ENCODE measurements around the gene UGT1A9. TPM values are rescaled to one million over a fixed set of nuclear protein-coding genes. Genes with fewer than 3 reads are reported as not detected.

The UGT1A9 gene
- total RNA-seq, 4 donors from 2014 or later = not detected

DNA sequence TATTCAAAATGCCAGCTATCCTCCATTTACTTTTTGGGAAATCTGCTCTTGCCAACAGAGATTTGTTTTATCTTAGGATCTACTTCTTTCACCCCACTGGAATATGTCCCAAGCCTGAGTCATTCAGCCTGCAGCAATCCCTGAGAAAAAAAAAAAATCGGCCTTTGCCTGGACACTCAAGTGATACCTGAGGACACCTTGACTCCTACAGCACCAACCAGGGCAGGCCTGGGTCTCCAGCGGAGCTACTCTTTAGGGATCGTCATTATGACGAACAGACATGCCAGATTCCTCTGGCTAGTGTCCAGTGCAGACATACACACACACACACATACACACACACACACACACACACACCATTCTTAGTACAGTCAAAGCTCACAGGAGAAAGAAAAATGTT, 18.7 kb downstream of the UGT1A9 start:
- no peaks in the 10 kb centered on the region for H3K4me1 ChIP-seq
- no peak for DNase-seq (ENCODE audit: extremely low spot score)
- no peaks in the 10 kb centered on the region for H3K27me3 ChIP-seq
- H3K36me3 ChIP-seq = no peaks in the 10 kb centered on the region
- no peak overlapping the region for H3K27ac ChIP-seq (replicated peaks in 1 of 4)
- WGBS = 75% methylated on average over 4 of the region's 4 CpGs
- no peak overlapping the region for H3K4me3 ChIP-seq
- TF ChIP-seq EP300 (IDR thresholded peaks at IDR 0.05) (no peak), POLR2AphosphoS5 (IDR thresholded peaks at IDR 0.05) (no peak), POLR2A (IDR thresholded peaks at IDR 0.05; ENCODE audit: low read depth) (no peak), CTCF (IDR thresholded peaks at IDR 0.05) (no peak)
- intact Hi-C loops (cut with DNase I) = no loop called here
- no peaks in the 10 kb centered on the region for H3K9me3 ChIP-seq

DNA sequence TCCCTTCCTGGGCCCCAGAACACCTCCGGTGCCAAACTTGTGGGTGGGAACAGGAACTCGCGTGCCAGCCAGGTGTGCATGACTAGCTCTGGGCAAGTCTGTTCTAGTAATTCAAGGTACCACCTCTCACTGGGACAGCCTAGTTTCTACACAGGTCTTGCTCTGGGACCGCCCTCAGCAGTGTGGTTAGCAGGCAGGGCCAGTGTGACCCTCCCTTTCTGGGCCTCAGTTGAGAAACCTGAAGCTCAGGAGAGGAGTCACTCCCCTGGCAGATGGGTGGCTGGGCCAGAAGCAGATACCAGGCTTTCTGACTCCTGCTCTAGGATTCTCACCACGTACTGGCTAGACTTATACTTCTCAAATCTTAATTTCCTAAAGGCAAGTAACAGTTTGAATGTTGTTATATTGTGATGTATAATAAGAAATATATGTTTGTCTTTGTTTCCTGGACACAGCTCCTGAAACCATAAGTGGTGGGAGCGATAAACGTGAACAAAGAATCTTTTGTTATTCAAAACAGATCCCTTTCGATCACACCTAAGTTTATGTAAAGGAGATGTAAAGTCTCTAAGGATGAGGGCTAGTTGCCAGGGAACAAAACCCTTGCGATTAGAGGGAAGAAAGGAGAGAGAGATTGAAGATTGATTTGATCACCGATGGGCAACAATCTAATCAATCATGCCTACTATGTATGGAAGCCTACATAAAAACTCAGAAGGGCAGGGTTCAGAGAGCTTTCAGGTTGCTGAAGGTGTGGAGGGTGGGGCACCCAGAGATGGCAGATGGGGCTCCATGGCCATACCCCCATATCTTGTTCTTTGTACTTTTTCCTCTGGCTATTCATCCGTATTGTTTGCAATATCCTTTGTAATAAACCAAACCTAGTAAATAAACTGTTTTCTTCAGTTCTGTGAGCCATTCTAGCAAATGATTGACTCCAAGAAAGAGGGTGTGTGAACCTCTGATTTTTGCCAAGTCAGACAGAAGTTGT, 20.0 kb downstream of the UGT1A9 start:
- no peak overlapping the region for H3K27ac ChIP-seq (replicated peaks in 1 of 4)
- intact Hi-C loops (cut with DNase I) = no loop called here

DNA sequence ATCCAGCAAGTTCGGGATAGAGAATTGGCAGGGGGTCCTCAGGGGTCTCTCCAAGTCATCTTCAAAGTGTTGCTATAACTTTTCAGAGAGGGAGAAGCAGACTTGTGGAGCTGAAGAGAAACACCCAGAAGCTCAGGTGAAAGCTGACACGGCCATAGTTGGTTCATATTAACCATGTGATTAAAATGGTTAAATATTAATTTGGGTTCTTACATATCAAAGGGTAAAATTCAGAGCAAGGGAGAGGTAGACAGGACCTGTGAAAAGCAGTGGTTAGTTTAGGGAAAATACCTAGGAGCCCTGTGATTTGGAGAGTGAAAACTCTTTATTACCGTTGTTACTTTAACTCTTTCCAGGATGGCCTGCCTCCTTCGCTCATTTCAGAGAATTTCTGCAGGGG, 20.9 kb downstream of the UGT1A9 start, which contains the start of gene UGT1A6:
Gene UGT1A6, plus strand, starts transcription at position 243 of the 400 bp plus-strand sequence. Its CDS starts 115 bp downstream, at position 358.
- Histone ChIP-seq H3K9me3 (no peaks in the 10 kb centered on the region), H3K27ac (replicated peaks in 1 of 4) (no peak within 1 kb of the TSS), H3K27me3 (no peaks in the 10 kb centered on the region), H3K4me1 (no peaks in the 10 kb centered on the region), H3K36me3 (no peaks in the 10 kb centered on the region), H3K4me3 (no peak within 1 kb of the TSS)
- 90% methylated on average over 4 of the region's 4 CpGs for WGBS
- intact Hi-C loops (cut with DNase I) = no loop called here
- TF ChIP-seq CTCF (IDR thresholded peaks at IDR 0.05) = no peak
- no peak for TF ChIP-seq POLR2A (IDR thresholded peaks at IDR 0.05; ENCODE audit: low read depth)
- TF ChIP-seq EP300 (IDR thresholded peaks at IDR 0.05) = no peak
- no peak for TF ChIP-seq POLR2AphosphoS5 (IDR thresholded peaks at IDR 0.05)
- no peak for DNase-seq (ENCODE audit: extremely low spot score)

More for the DNA sequence above, 20.0 kb downstream of the UGT1A9 start:
- TF ChIP-seq EP300 (IDR thresholded peaks at IDR 0.05) (no peak), POLR2A (IDR thresholded peaks at IDR 0.05; ENCODE audit: low read depth) (no peak), POLR2AphosphoS5 (IDR thresholded peaks at IDR 0.05) (no peak), CTCF (IDR thresholded peaks at IDR 0.05) (no peak)
- no peaks in the 10 kb centered on the region for H3K27me3 ChIP-seq
- no peak overlapping the region for H3K4me3 ChIP-seq
- no peaks in the 10 kb centered on the region for H3K4me1 ChIP-seq
- DNase-seq (ENCODE audit: extremely low spot score) = no peak
- WGBS = 85% methylated on average over 10 of the region's 11 CpGs
- no peaks in the 10 kb centered on the region for H3K36me3 ChIP-seq
- H3K9me3 ChIP-seq = no peaks in the 10 kb centered on the region

- no peak overlapping the region for H3K4me3 ChIP-seq
- DNase-seq (ENCODE audit: extremely low spot score) = no peak
- intact Hi-C loops (cut with DNase I) = no loop called here
- H3K27me3 ChIP-seq = no peaks in the 10 kb centered on the region
- TF ChIP-seq POLR2AphosphoS5 (IDR thresholded peaks at IDR 0.05) (no peak), POLR2A (IDR thresholded peaks at IDR 0.05; ENCODE audit: low read depth) (no peak)
- H3K9me3 ChIP-seq = no peaks in the 10 kb centered on the region
- WGBS = 88% methylated on average over 6 of the region's 6 CpGs
- H3K27ac ChIP-seq (replicated peaks in 1 of 4) = no peak overlapping the region
- no peaks in the 10 kb centered on the region for H3K36me3 ChIP-seq
- no peaks in the 10 kb centered on the region for H3K4me1 ChIP-seq
Measured at GRCh38 chr2:233693963-233694362, 22.3 kb downstream of the UGT1A9 start.

DNA sequence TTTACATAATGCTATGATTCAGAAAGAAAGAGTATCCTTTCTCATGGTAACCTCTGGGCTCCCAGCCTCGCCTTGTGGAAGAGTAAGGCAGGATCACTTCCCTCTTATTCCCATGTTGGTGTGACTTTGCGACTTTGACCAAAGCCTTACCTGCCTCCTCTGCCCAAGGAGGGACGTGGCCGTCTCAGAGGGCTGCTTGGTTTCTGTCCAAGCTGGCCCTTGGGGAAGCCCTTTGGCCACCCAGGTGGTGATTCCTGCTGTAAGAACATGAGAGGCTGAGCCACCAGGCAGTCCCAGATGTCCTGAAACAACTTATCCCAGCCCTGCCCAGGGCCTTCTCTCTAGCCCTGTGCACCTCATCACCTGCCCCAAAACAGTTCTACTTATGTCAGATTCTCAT, 27.0 kb downstream of the UGT1A9 start:
- WGBS = 63% methylated on average over 4 of the region's 4 CpGs
- Histone ChIP-seq H3K27ac (replicated peaks in 1 of 4) (no peak overlapping the region), H3K36me3 (no peaks in the 10 kb centered on the region), H3K27me3 (no peaks in the 10 kb centered on the region), H3K4me3 (no peak overlapping the region), H3K4me1 (no peaks in the 10 kb centered on the region), H3K9me3 (no peaks in the 10 kb centered on the region)
- intact Hi-C loops (cut with DNase I) = no loop called here
- TF ChIP-seq CTCF (IDR thresholded peaks at IDR 0.05) (no peak), POLR2AphosphoS5 (IDR thresholded peaks at IDR 0.05) (no peak), EP300 (IDR thresholded peaks at IDR 0.05) (no peak), POLR2A (IDR thresholded peaks at IDR 0.05; ENCODE audit: low read depth) (no peak)
- DNase-seq (ENCODE audit: extremely low spot score) = no peak

All from esophagus muscularis mucosa (tissue), 4 donors.